Neural progenitor cell (in vitro differentiated cells): ENCODE measurements around the gene HEMK1. TPM values are rescaled to one million over a fixed set of nuclear protein-coding genes. Genes with fewer than 3 reads are reported as not detected.

Experiments
- DNase-seq: peaks from one replicate; pipeline ENCODE4 v3.0.0-alpha.2; 2016; ENCODE audit warnings: low spot score
- H2AFZ ChIP-seq: fragments of 200-600 bp; sonication (generic); replicated peaks from 2 replicates; pipeline ENCODE4 v1.6.1; 2016; ENCODE audit warnings: antibody characterized with exemption
- H3F3A ChIP-seq: fragments of 200-600 bp; sonication (generic); 2 replicates; pipeline ENCODE4 v1.6.1; 2016; ENCODE audit warnings: antibody characterized with exemption, low read depth
- H3K27ac ChIP-seq: fragments of 200-600 bp; sonication (generic); 2 replicates; pipeline ENCODE4 v1.5.1; 2016; ENCODE audit warnings: mild to moderate bottlenecking
- H3K27me3 ChIP-seq: fragments of 200-600 bp; sonication (generic); 2 replicates; pipeline ENCODE4 v1.6.1; 2016; ENCODE audit warnings: mild to moderate bottlenecking, moderate library complexity
- H3K36me3 ChIP-seq: fragments of 200-600 bp; sonication (generic); 2 replicates; pipeline ENCODE4 v1.5.1; 2016
- H3K4me1 ChIP-seq: fragments of 200-600 bp; sonication (generic); 2 replicates; pipeline ENCODE4 v1.6.1; 2016; ENCODE audit warnings: mixed run types
- H3K4me2 ChIP-seq: fragments of 200-600 bp; sonication (generic); 2 replicates; pipeline ENCODE4 v1.6.1; 2016
- H3K4me3 ChIP-seq: fragments of 200-600 bp; sonication (generic); 2 replicates; pipeline ENCODE4 v1.5.1; 2016
- H3K79me2 ChIP-seq: fragments of 200-600 bp; sonication (generic); 2 replicates; pipeline ENCODE4 v1.6.1; 2016; ENCODE audit warnings: low read depth
- H3K9ac ChIP-seq: fragments of 200-600 bp; sonication (generic); 2 replicates; pipeline ENCODE4 v1.6.1; 2016
- H3K9me3 ChIP-seq: fragments of 200-600 bp; sonication (generic); 2 replicates; pipeline ENCODE4 v1.5.1; 2016; ENCODE audit warnings: low read depth
- H4K20me1 ChIP-seq: fragments of 200-600 bp; sonication (generic); 2 replicates; pipeline ENCODE4 v1.6.1; 2016; ENCODE audit warnings: low read depth
- H3K27ac Mint-ChIP-seq: 3 replicates; pipeline ENCODE4 v1.8.0; 2021; ENCODE audit warnings: mixed read lengths
- H3K27me3 Mint-ChIP-seq: 2 replicates; pipeline ENCODE4 v1.8.0; 2022; ENCODE audit warnings: low read depth, mild to moderate bottlenecking, inconsistent platforms, moderate library complexity, mixed read lengths; ENCODE audit not compliant: insufficient read depth
- H3K36me3 Mint-ChIP-seq: 3 replicates; pipeline ENCODE4 v1.8.0; 2021; ENCODE audit warnings: mixed read lengths
- H3K4me1 Mint-ChIP-seq: 3 replicates; pipeline ENCODE4 v1.8.0; 2021; ENCODE audit warnings: mixed read lengths
- H3K4me3 Mint-ChIP-seq: 3 replicates; pipeline ENCODE4 v1.8.0; 2021; ENCODE audit warnings: mild to moderate bottlenecking, moderate library complexity, mixed read lengths
- H3K9me3 Mint-ChIP-seq: 3 replicates; pipeline ENCODE4 v1.8.0; 2020; ENCODE audit warnings: mixed read lengths
- EZH2 ChIP-seq: fragments of 200-600 bp; sonication (generic); IDR thresholded peaks from 2 replicates; pipeline ENCODE4 v1.6.1; 2017; ENCODE audit warnings: antibody characterized with exemption, mild to moderate bottlenecking, moderate library complexity
- EZH2phosphoT487 ChIP-seq: fragments of 200-600 bp; sonication (generic); IDR thresholded peaks from 2 replicates; pipeline ENCODE4 v1.6.1; 2017; ENCODE audit warnings: antibody characterized with exemption
- total RNA-seq: library from RNA; depleted of rRNA; stranded (reverse); fragments of >200 nt; gene quantifications from 2 replicates; pipeline ENCODE4 v1.2.3, GENCODE V29; 2015; ENCODE audit warnings: low replicate concordance
- TF ChIP-seq, protein P1 (sequence below): fragments of 200-600 bp; sonication (generic); IDR thresholded peaks from 2 replicates; pipeline ENCODE4 v1.5.1; 2017; ENCODE audit warnings: antibody characterized with exemption, mild to moderate bottlenecking

Gene HEMK1
- total RNA-seq, 1 donor from 2014 or later: 9.3 TPM

DNA sequence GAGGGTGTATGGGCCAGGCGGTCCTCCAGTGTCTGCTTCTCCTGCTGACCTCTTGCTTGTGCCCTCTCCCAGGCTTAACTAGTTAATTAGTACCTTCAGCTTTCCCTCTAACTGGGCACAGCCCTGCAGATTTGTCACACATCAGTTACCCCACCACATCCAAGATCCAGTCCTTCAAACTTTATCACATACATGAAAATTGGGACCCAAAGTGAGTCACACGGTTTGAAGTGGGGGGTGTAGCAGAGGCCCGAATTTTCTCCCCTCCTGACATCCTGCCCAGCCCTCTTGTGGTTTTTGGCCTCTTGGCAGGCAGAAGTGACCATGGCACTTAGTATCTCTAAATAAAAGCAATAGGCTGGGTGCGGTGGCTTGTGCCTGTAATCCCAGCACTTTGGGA is 51.5 kb downstream of the HEMK1 start:
- Mint-ChIP-seq H3K36me3 (peaks cover 13% of the 10 kb centered on the region), H3K4me3 (no peak overlapping the region), H3K27me3 (peaks cover 15% of the 10 kb centered on the region), H3K4me1 (peaks cover 42% of the 10 kb centered on the region), H3K27ac (no peak overlapping the region), H3K9me3 (no peaks in the 10 kb centered on the region)
- Histone ChIP-seq H3K9me3 (no peaks in the 10 kb centered on the region), H3K27ac (no peak overlapping the region), H3K27me3 (no peaks in the 10 kb centered on the region), H3K4me2 (no peak overlapping the region), H2AFZ (no peak overlapping the region), H3K4me1 (peaks cover 34% of the 10 kb centered on the region), H3K4me3 (no peak overlapping the region), H3K79me2 (peaks cover 34% of the 10 kb centered on the region), H3K36me3 (no peaks in the 10 kb centered on the region), H4K20me1 (peaks cover 13% of the 10 kb centered on the region), H3K9ac (no peak overlapping the region), H3F3A (peaks cover 35% of the 10 kb centered on the region)
- TF ChIP-seq, protein P1, sequence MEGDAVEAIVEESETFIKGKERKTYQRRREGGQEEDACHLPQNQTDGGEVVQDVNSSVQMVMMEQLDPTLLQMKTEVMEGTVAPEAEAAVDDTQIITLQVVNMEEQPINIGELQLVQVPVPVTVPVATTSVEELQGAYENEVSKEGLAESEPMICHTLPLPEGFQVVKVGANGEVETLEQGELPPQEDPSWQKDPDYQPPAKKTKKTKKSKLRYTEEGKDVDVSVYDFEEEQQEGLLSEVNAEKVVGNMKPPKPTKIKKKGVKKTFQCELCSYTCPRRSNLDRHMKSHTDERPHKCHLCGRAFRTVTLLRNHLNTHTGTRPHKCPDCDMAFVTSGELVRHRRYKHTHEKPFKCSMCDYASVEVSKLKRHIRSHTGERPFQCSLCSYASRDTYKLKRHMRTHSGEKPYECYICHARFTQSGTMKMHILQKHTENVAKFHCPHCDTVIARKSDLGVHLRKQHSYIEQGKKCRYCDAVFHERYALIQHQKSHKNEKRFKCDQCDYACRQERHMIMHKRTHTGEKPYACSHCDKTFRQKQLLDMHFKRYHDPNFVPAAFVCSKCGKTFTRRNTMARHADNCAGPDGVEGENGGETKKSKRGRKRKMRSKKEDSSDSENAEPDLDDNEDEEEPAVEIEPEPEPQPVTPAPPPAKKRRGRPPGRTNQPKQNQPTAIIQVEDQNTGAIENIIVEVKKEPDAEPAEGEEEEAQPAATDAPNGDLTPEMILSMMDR: no peak
- no peak for TF ChIP-seq EZH2phosphoT487
- TF ChIP-seq EZH2: no peak
- no peak for DNase-seq

DNA sequence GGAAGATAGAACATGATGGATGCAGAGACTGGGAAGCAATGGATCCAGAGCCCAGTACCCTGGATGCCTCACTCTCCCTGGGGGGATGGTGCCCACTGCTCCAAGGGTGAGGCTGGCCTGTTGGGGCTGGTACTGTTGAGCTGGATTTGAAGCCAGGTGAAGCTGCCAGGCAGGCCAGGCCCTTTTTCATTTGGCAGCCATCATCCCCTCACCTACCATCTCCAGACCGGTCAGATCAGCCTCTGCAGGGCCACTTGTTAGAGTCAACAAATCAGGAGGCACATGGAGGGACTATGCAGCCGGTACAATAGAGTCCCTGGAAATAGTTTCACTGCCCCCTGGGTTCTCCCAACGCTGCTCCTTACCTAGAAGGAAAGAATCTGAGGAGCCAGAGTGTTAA is 53.6 kb downstream of the HEMK1 start:
- peaks cover 11% of the 10 kb centered on the region for H3K27me3 Mint-ChIP-seq
- Histone ChIP-seq H3K9ac (no peak overlapping the region), H3K4me1 (peaks cover 41% of the 10 kb centered on the region), H4K20me1 (peaks cover 18% of the 10 kb centered on the region), H3K27ac (no peak overlapping the region), H3F3A (peaks cover 30% of the 10 kb centered on the region), H3K9me3 (no peaks in the 10 kb centered on the region), H3K27me3 (no peaks in the 10 kb centered on the region), H2AFZ (no peak overlapping the region), H3K79me2 (peaks cover 47% of the 10 kb centered on the region), H3K4me3 (no peak overlapping the region), H3K36me3 (no peaks in the 10 kb centered on the region), H3K4me2 (no peak overlapping the region)
- H3K27ac Mint-ChIP-seq: peak overlapping the region; percentile 51
- no peaks in the 10 kb centered on the region for H3K9me3 Mint-ChIP-seq
- H3K4me1 Mint-ChIP-seq: peaks cover 52% of the 10 kb centered on the region
- DNase-seq: no peak
- H3K4me3 Mint-ChIP-seq: no peak overlapping the region
- no peak for TF ChIP-seq EZH2phosphoT487
- TF ChIP-seq EZH2: no peak
- TF ChIP-seq, protein P1: no peak
- H3K36me3 Mint-ChIP-seq: peaks cover 13% of the 10 kb centered on the region

DNA sequence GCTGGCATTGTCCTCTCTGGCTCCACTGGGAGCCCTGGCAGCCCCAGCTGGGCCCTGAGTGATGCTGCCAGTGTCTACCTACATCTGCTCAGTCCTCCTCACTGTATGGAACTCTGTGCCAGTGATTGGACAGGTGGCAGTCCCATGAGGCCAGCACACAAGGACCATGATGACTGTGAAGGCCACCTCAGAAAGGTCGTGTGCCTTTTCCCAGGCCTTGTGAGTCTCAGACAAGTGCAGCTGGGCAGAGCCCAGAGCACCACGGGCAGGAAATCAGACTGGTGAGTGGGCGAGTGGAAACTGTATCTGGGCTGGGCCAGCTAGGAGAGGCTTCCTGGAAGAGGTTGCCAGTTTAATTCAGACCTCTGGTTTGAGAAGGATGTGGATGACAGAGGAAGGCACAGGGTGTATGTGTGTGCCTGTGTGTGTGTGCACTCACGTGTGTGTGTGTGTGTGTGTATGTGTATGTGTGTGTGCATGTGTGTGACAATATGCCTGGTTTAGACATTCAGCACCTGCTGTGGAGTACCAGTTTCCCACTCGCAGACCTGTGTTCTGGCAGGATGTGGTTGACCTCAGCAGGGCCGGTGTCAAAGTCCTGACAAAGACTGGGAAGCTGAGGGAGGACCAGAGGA is 54.6 kb downstream of the HEMK1 start:
- no peak overlapping the region for H2AFZ ChIP-seq
- H3K4me1 ChIP-seq: peaks cover 43% of the 10 kb centered on the region
- no peak overlapping the region for H3K4me3 ChIP-seq
- peaks cover 49% of the 10 kb centered on the region for H3K79me2 ChIP-seq
- H3K9ac ChIP-seq: no peak overlapping the region
- no peaks in the 10 kb centered on the region for H3K27me3 ChIP-seq
- H3K4me3 Mint-ChIP-seq: peak overlapping the region; percentile 66
- no peaks in the 10 kb centered on the region for H3K9me3 Mint-ChIP-seq
- peaks cover 22% of the 10 kb centered on the region for H4K20me1 ChIP-seq
- peak overlapping the region; percentile 87 for H3K27ac Mint-ChIP-seq
- no peak overlapping the region for H3K4me2 ChIP-seq
- H3K4me1 Mint-ChIP-seq: peaks cover 47% of the 10 kb centered on the region
- TF ChIP-seq, protein P1: no peak
- TF ChIP-seq EZH2: no peak
- no peak for DNase-seq
- H3F3A ChIP-seq: peaks cover 30% of the 10 kb centered on the region
- no peaks in the 10 kb centered on the region for H3K36me3 ChIP-seq
- H3K9me3 ChIP-seq: no peaks in the 10 kb centered on the region
- H3K27me3 Mint-ChIP-seq: peaks cover 3% of the 10 kb centered on the region
- peaks cover 13% of the 10 kb centered on the region for H3K36me3 Mint-ChIP-seq
- H3K27ac ChIP-seq: no peak overlapping the region
